ENCODE data around the gene DOK4. TPM values are rescaled to one million over a fixed set of nuclear protein-coding genes. Genes with fewer than 3 reads are reported as not detected.

The DOK4 gene
- total RNA-seq, 1 donor, result 40.2 TPM

- H3K4me3 ChIP-seq (ENCODE audit: low read depth, low read length), result no peak overlapping the region
- DNase-seq (ENCODE audit: low read depth), result no peak
- TF ChIP-seq, protein P1, sequence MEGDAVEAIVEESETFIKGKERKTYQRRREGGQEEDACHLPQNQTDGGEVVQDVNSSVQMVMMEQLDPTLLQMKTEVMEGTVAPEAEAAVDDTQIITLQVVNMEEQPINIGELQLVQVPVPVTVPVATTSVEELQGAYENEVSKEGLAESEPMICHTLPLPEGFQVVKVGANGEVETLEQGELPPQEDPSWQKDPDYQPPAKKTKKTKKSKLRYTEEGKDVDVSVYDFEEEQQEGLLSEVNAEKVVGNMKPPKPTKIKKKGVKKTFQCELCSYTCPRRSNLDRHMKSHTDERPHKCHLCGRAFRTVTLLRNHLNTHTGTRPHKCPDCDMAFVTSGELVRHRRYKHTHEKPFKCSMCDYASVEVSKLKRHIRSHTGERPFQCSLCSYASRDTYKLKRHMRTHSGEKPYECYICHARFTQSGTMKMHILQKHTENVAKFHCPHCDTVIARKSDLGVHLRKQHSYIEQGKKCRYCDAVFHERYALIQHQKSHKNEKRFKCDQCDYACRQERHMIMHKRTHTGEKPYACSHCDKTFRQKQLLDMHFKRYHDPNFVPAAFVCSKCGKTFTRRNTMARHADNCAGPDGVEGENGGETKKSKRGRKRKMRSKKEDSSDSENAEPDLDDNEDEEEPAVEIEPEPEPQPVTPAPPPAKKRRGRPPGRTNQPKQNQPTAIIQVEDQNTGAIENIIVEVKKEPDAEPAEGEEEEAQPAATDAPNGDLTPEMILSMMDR (IDR thresholded peaks at IDR 0.05; ENCODE audit: insufficient read depth, low read depth, low read length), result no peak
These were observed 13.0 kb downstream of the DOK4 start for GRCh38 chr16:57473176-57473840.

GRCh38 chr16:57472665-57473060, 13.6 kb downstream of the DOK4 start:
- no peak overlapping the region for H3K4me3 ChIP-seq (ENCODE audit: low read depth, low read length)
- no peak for DNase-seq (ENCODE audit: low read depth)
- TF ChIP-seq, protein P1 (IDR thresholded peaks at IDR 0.05; ENCODE audit: insufficient read depth, low read depth, low read length), result no peak

- TF ChIP-seq, protein P1 (IDR thresholded peaks at IDR 0.05; ENCODE audit: insufficient read depth, low read depth, low read length), result no peak
- no peak overlapping the region for H3K4me3 ChIP-seq (ENCODE audit: low read depth, low read length)
- DNase-seq (ENCODE audit: low read depth), result peak; percentile 31
These were observed 14.2 kb downstream of the DOK4 start for GRCh38 chr16:57471852-57472664.

GRCh38 chr16:57471209-57471608, 15.1 kb downstream of the DOK4 start:
- no peak for DNase-seq (ENCODE audit: low read depth)
- TF ChIP-seq, protein P1 (IDR thresholded peaks at IDR 0.05; ENCODE audit: insufficient read depth, low read depth, low read length), result no peak

DNA sequence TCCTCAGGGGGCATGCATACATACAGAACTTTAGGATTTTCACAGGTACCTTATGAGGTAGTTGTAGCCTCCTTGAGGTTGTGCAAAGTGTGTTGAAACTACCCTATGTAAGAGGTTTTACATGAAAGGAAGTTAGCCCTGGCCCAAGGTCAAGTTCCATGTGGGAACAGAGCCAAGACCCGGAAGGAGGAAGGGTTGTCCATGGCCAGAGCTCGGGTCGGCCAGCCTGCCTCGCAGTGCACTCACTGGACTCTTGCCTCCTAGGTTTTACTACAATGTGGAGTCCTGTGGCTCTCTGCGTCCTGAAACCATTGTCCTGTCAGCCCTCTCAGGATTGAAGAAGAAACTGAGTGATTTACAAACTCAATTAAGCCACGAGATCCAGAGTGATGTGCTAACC, 15.6 kb downstream of the DOK4 start:
- peak; percentile 58 for DNase-seq (ENCODE audit: low read depth)
- TF ChIP-seq, protein P1 (IDR thresholded peaks at IDR 0.05; ENCODE audit: insufficient read depth, low read depth, low read length), result no peak
- H3K4me3 ChIP-seq (ENCODE audit: low read depth, low read length), result no peak overlapping the region

More at GRCh38 chr16:57471209-57471608, 15.1 kb downstream of the DOK4 start:
- H3K4me3 ChIP-seq (ENCODE audit: low read depth, low read length), result no peak overlapping the region

DNA sequence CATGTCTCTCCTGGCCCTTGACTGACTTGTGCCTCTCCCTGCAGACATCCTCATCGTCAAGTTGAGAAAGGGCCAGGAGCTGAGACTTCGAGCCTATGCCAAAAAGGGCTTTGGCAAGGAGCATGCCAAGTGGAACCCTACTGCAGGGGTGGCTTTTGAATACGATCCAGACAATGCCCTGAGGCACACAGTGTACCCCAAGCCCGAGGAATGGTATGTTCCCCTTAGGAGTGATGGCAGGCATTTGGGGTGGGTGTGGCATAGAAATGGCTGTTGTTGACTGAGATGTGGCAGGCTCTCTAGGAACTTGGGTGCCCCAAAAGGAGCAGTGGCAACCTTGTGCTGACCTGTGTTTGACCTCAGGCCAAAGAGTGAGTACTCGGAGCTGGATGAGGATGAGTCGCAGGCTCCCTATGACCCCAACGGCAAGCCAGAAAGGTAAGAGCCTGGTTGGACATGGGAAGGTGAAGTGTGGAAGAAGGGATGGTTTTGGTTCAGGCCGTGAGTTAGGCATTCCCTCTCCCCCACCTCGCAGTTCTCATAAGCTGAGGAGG, 16.3 kb downstream of the DOK4 start:
- TF ChIP-seq, protein P1 (IDR thresholded peaks at IDR 0.05; ENCODE audit: insufficient read depth, low read depth, low read length), result no peak
- DNase-seq (ENCODE audit: low read depth), result no peak
- H3K4me3 ChIP-seq (ENCODE audit: low read depth, low read length), result no peak overlapping the region
